K562 (cell line): Measurements from ENCODE around the gene TGFBR1. TPM values are rescaled to one million over a fixed set of nuclear protein-coding genes. Genes with fewer than 3 reads are reported as not detected.

ENCODE experiments used
- CGGBP1 ChIP-seq: fragments of 250-450 bp; sonication (Bioruptor Pico); IDR thresholded peaks from 2 replicates; pipeline ENCODE4 v1.9.0; 2021; ENCODE audit warnings: mild to moderate bottlenecking
- CHD2 ChIP-seq: IDR thresholded peaks from 2 replicates; pipeline ENCODE4 v1.6.1; 2011; ENCODE audit warnings: low read depth, low read length
- DNMT1 ChIP-seq: fragments of 450-650 bp; IDR thresholded peaks from 2 replicates; pipeline ENCODE4 v1.6.1; 2016; ENCODE audit warnings: antibody characterized with exemption, mild to moderate bottlenecking
- E2F6 ChIP-seq, 2 experiments: IDR thresholded peaks; 2 replicates each; pipeline ENCODE4 v1.6.1; 2011; ENCODE audit warnings: borderline replicate concordance in 1 of 2, control low read depth in 1 of 2, low read depth in 1 of 2, low read length in 1 of 2, mild to moderate bottlenecking in 1 of 2, mixed read lengths in 1 of 2, moderate library complexity in 1 of 2; ENCODE audit not compliant: insufficient read depth in 1 of 2, insufficient read length in 1 of 2, poor library complexity in 1 of 2, severe bottlenecking in 1 of 2; ENCODE audit errors: extremely low read depth in 1 of 2
- FOXA1 ChIP-seq: fragments of 450-650 bp; IDR thresholded peaks from 2 replicates; pipeline ENCODE4 v1.6.1; 2016; ENCODE audit warnings: mild to moderate bottlenecking, borderline replicate concordance
- FOXK1 ChIP-seq: sonication (generic); formaldehyde crosslinking; IDR thresholded peaks from 2 replicates; pipeline ENCODE4 v1.8.0; 2022; ENCODE audit warnings: missing genetic modification reagents, mild to moderate bottlenecking, borderline replicate concordance
- HDAC1 ChIP-seq, 2 experiments: fragments of 450-650 bp; IDR thresholded peaks; 2 replicates each; pipeline ENCODE4 v1.6.1; 2016 to 2017; ENCODE audit warnings: inconsistent platforms in 1 of 2, mild to moderate bottlenecking in 1 of 2, moderate library complexity in 1 of 2
- HDAC8 ChIP-seq: fragments of 450-650 bp; IDR thresholded peaks from 2 replicates; pipeline ENCODE4 v1.6.1; 2016; ENCODE audit warnings: mild to moderate bottlenecking, missing genetic modification characterization, moderate library complexity, missing compliant biosample characterization
- HEY1 ChIP-seq: fragments of 250-450 bp; sonication (Bioruptor Pico); IDR thresholded peaks from 2 replicates; pipeline ENCODE4 v1.5.0; 2020; ENCODE audit warnings: mild to moderate bottlenecking, moderate library complexity, borderline replicate concordance
- HIVEP1 ChIP-seq: fragments of 250-450 bp; sonication (Bioruptor Pico); IDR thresholded peaks from 2 replicates; pipeline ENCODE4 v1.4.0; 2020; ENCODE audit warnings: mild to moderate bottlenecking
- JUNB ChIP-seq: fragments of 450-650 bp; formaldehyde crosslinking; conservative IDR thresholded peaks from 2 replicates; pipeline ENCODE4 v1.4.0; 2020; ENCODE audit warnings: mild to moderate bottlenecking
- NR2C2 ChIP-seq, 2 experiments: fragments of 200-800 bp in 1 of 2; sonication (Bioruptor generic) in 1 of 2; sonication (generic) in 1 of 2; formaldehyde crosslinking in 1 of 2; IDR thresholded peaks; 2 replicates each; pipeline versions ENCODE4 v1.6.1 to v1.8.0; 2016 to 2022; ENCODE audit warnings: mild to moderate bottlenecking in 1 of 2, missing compliant biosample characterization in 1 of 2, missing genetic modification characterization in 1 of 2, missing genetic modification reagents in 1 of 2
- PCBP2 ChIP-seq: fragments of 200-400 bp; formaldehyde crosslinking; IDR thresholded peaks from 2 replicates; pipeline ENCODE4 v1.6.1; 2018; ENCODE audit warnings: low read length, low read depth, mild to moderate bottlenecking, moderate library complexity; ENCODE audit not compliant: poor library complexity, severe bottlenecking
- SAFB ChIP-seq: fragments of 200-400 bp; formaldehyde crosslinking; IDR thresholded peaks from 2 replicates; pipeline ENCODE4 v1.6.1; 2017; ENCODE audit warnings: low read depth, low read length, borderline replicate concordance
- SNAPC5 ChIP-seq: fragments of 250-450 bp; sonication (Bioruptor Pico); IDR thresholded peaks from 2 replicates; pipeline ENCODE4 v1.8.0; 2021; ENCODE audit warnings: moderate library complexity, mild to moderate bottlenecking, inconsistent platforms
- SRSF3 ChIP-seq: fragments of 200-400 bp; formaldehyde crosslinking; IDR thresholded peaks from 2 replicates; pipeline ENCODE4 v1.6.1; 2016; ENCODE audit warnings: mild to moderate bottlenecking, low read length, moderate library complexity; ENCODE audit not compliant: insufficient read depth
- TFE3 ChIP-seq: fragments of 450-650 bp; formaldehyde crosslinking; IDR thresholded peaks from 2 replicates; pipeline ENCODE4 v1.4.0; 2020; ENCODE audit warnings: mild to moderate bottlenecking, mixed read lengths
- YY1 ChIP-seq, 3 experiments: IDR thresholded peaks; 2 replicates each; pipeline ENCODE4 v1.6.1; 2011; ENCODE audit warnings: low read length in 2 of 3, mild to moderate bottlenecking in 2 of 3, moderate library complexity in 2 of 3, borderline replicate concordance in 1 of 3, control low read depth in 1 of 3, low read depth in 1 of 3; ENCODE audit not compliant: insufficient read depth in 3 of 3, insufficient replicate concordance in 2 of 3, control insufficient read depth in 1 of 3, insufficient read length in 1 of 3; ENCODE audit errors: extremely low read depth in 1 of 3
- ZBTB9 ChIP-seq: fragments of 450-650 bp; formaldehyde crosslinking; IDR thresholded peaks from 2 replicates; pipeline ENCODE4 v1.4.0; 2020; ENCODE audit warnings: mild to moderate bottlenecking, moderate library complexity
- ZFP1 ChIP-seq: fragments of 450-650 bp; formaldehyde crosslinking; IDR thresholded peaks from 2 replicates; pipeline ENCODE4 v1.4.0; 2020; ENCODE audit warnings: mild to moderate bottlenecking, mixed read lengths
- ZNF347 ChIP-seq: fragments of 450-650 bp; formaldehyde crosslinking; IDR thresholded peaks from 2 replicates; pipeline ENCODE4 v1.4.0; 2020; ENCODE audit warnings: low read depth, mild to moderate bottlenecking, moderate library complexity
- polyA plus RNA-seq, 8 experiments: library from polyadenylated mRNA; depleted of rRNA in 4 of 8; stranded (reverse) in 5 of 8; unstranded in 3 of 8; fragments of >200 nt; fragmentation: Nextera tagmentation in 2 of 8; fragmentation: Illumina TruSeq in 1 of 8; extraction: Ambion mirVana in 2 of 8; extraction: Trizol in 1 of 8; gene quantifications; 2 replicates each; pipeline versions ENCODE4 v1.2.1 to v1.2.3, GENCODE V29; 2011 to 2014; ENCODE audit warnings: inconsistent platforms in 1 of 8, missing spikeins in 1 of 8
- total RNA-seq, 7 experiments: library from RNA; depleted of rRNA in 6 of 7; stranded (reverse); fragments of >200 nt in 6 of 7; fragmentation: Illumina TruSeq in 2 of 7; extraction: Trizol in 2 of 7; gene quantifications; 2 replicates each; pipeline versions ENCODE4 v1.2.1 to v1.2.3, GENCODE V29; 2011 to 2021; ENCODE audit warnings: low replicate concordance in 1 of 7

TGFBR1 gene
- total and polyA plus RNA-seq, 9 of the 15 experiments (the other 6 are each of a cell fraction or from before 2014, with no cell fraction given) = 15.5 to 62.4 (median 42.7) TPM

GRCh38 chr9:99057665-99058625 is 47.0 kb upstream of the TGFBR1 start (continued):
- TF ChIP-seq HIVEP1 (CRISPR knock-in tag) = 0 out of 2 replicates have a peak, but pooled peaks have one; percentile 68
- TF ChIP-seq PCBP2 = no peak
- TF ChIP-seq NR2C2 (CRISPR knock-in tag; IDR thresholded peaks at IDR 0.05) = no peak
- TF ChIP-seq NR2C2 (tag; IDR thresholded peaks at IDR 0.05) = no peak; the same call in 1 of the 2 replicates
- TF ChIP-seq ZNF347 (CRISPR knock-in tag) = no peak
- peak; percentile 34 to 73 for TF ChIP-seq E2F6 (IDR thresholded peaks at IDR 0.05; ENCODE audit: borderline replicate concordance in 1 of 2, extremely low read depth in 1 of 2, insufficient read depth in 1 of 2, insufficient read length in 1 of 2, low read depth in 1 of 2, low read length in 1 of 2, poor library complexity in 1 of 2, severe bottlenecking in 1 of 2)
- TF ChIP-seq SAFB = no peak
- TF ChIP-seq FOXK1 (CRISPR knock-in tag) = peak; percentile 57; the same call in 1 of the 2 replicates
- peak in 1 of 2 experiments; percentile 71; a peak in 1 of 4 replicates for TF ChIP-seq HDAC1 (IDR thresholded peaks at IDR 0.05)
- no peak for TF ChIP-seq SNAPC5 (CRISPR knock-in tag)
- no peak for TF ChIP-seq CHD2
- TF ChIP-seq HEY1 (CRISPR knock-in tag) = no peak
- TF ChIP-seq DNMT1 = no peak
- TF ChIP-seq YY1 (IDR thresholded peaks at IDR 0.05; ENCODE audit: borderline replicate concordance in 1 of 3, control insufficient read depth in 1 of 3, extremely low read depth in 1 of 3, insufficient read depth in 3 of 3, insufficient read length in 1 of 3, insufficient replicate concordance in 2 of 3, low read depth in 1 of 3, low read length in 2 of 3) = peak in 2 of 3 experiments; percentile 8 to 52
- no peak for TF ChIP-seq TFE3 (CRISPR knock-in tag)
- no peak for TF ChIP-seq ZBTB9
- TF ChIP-seq SRSF3 = no peak
- TF ChIP-seq HDAC8 (tag) = no peak
- TF ChIP-seq CGGBP1 = no peak
- TF ChIP-seq ZFP1 (CRISPR knock-in tag) = no peak
- no peak for TF ChIP-seq JUNB (CRISPR knock-in tag)
- TF ChIP-seq FOXA1 = no peak
